ENCODE measurements around the gene CERT1. TPM values are rescaled to one million over a fixed set of nuclear protein-coding genes. Genes with fewer than 3 reads are reported as not detected.

The CERT1 gene
- polyA plus RNA-seq, 2 of the 4 experiments (the other 2 are of a cell fraction), result 19.5 to 22.5 TPM

- Histone ChIP-seq H3K4me1 (peaks cover 35% of the 10 kb centered on the region), H3K27ac (peak overlapping the region; percentile 91 to 94), H3K4me2 (peak overlapping the region; percentile 89), H3K9me3 (no peaks in the 10 kb centered on the region), H3K4me3 (peak overlapping the region; percentile 90)
- ATAC-seq (no peak), FAIRE-seq (no peak), DNase-seq (ENCODE audit: low read depth in 1 of 2, low spot score in 1 of 2) (peak in 1 of 2 experiments; percentile 33)
- WGBS (ENCODE audit: missing lambda C conversion rate), result 9% methylated on average over 1 of the region's 1 CpG
- TF ChIP-seq EHMT2 (IDR thresholded peaks at IDR 0.05; ENCODE audit: low read depth), result no peak
- no peak for TF ChIP-seq RFX5 (IDR thresholded peaks at IDR 0.05)
- no peak for TF ChIP-seq TP53 (CRISPR knock-in tag; IDR thresholded peaks at IDR 0.05)
- TF ChIP-seq ELK1 (IDR thresholded peaks at IDR 0.05; ENCODE audit: low read depth, low read length), result no peak
- TF ChIP-seq RNF2 (IDR thresholded peaks at IDR 0.05; ENCODE audit: borderline replicate concordance, low read depth), result no peak
- no peak for TF ChIP-seq HMGXB4 (CRISPR knock-in tag; IDR thresholded peaks at IDR 0.05; ENCODE audit: borderline replicate concordance)
- no peak for TF ChIP-seq EHF (CRISPR knock-in tag; IDR thresholded peaks at IDR 0.05)
- TF ChIP-seq CHD2 (IDR thresholded peaks at IDR 0.05; ENCODE audit: low read length, partially characterized antibody), result no peak
- TF ChIP-seq KDM5A (IDR thresholded peaks at IDR 0.05), result no peak
- no peak for TF ChIP-seq KDM1A (IDR thresholded peaks at IDR 0.05; ENCODE audit: low read depth)
- TF ChIP-seq RCOR1 (IDR thresholded peaks at IDR 0.05; ENCODE audit: low read depth, low read length), result no peak
- TF ChIP-seq ZC3H11A (IDR thresholded peaks at IDR 0.05), result no peak
- TF ChIP-seq BCL3 (IDR thresholded peaks at IDR 0.05), result no peak
- no peak for TF ChIP-seq REST (IDR thresholded peaks at IDR 0.05)
- ChIA-PET POLR2A (interaction anchor here (1.4 kb wide), 1 partner anchor 173 kb away, joined by 8 read pairs; the partner anchor contains the start of gene HMGCR), CTCF (interaction anchor here (1.3 to 1.6 kb wide), 2 partner anchors 92 to 273 kb away, joined by 3 to 5 read pairs; partner anchors contain the start of gene ANKRD31)
These were observed 1.5 kb downstream of the CERT1 start for GRCh38 chr5:75509956-75510355.

- peak overlapping the region; percentile 89 for H3K4me2 ChIP-seq
- peak overlapping the region; percentile 90 for H3K4me3 ChIP-seq
- peak overlapping the region; percentile 91 to 94; a peak in 2 of 6 replicates for H3K27ac ChIP-seq
- WGBS (ENCODE audit: missing lambda C conversion rate), result 82% methylated on average over 4 of the region's 4 CpGs
- H3K9me3 ChIP-seq, result no peaks in the 10 kb centered on the region
- ATAC-seq, result no peak
- TF ChIP-seq NFE2L2 (conservative IDR thresholded peaks at IDR 0.05; ENCODE audit: low read length), result no peak
- TF ChIP-seq SREBF2 (IDR thresholded peaks at IDR 0.05), result no peak
- TF ChIP-seq RARB (CRISPR knock-in tag; IDR thresholded peaks at IDR 0.05), result no peak
- no peak for TF ChIP-seq EP300 (IDR thresholded peaks at IDR 0.05)
- no peak for TF ChIP-seq KDM1A (IDR thresholded peaks at IDR 0.05; ENCODE audit: low read depth)
- TF ChIP-seq FOSL2 (IDR thresholded peaks at IDR 0.05), result no peak
- no peak for TF ChIP-seq FOSL2 (CRISPR knock-in tag; IDR thresholded peaks at IDR 0.05)
- TF ChIP-seq HMGXB4 (CRISPR knock-in tag; IDR thresholded peaks at IDR 0.05; ENCODE audit: borderline replicate concordance), result no peak
- no peak for TF ChIP-seq JUNB (IDR thresholded peaks at IDR 0.05)
- TF ChIP-seq MYC (IDR thresholded peaks at IDR 0.05; ENCODE audit: borderline replicate concordance, low read length), result no peak
- no peak for TF ChIP-seq RFX5 (IDR thresholded peaks at IDR 0.05)
- TF ChIP-seq PBX3 (IDR thresholded peaks at IDR 0.05), result no peak
- no peak for TF ChIP-seq RAD21 (conservative IDR thresholded peaks at IDR 0.05 in 1 of 2, IDR thresholded peaks at IDR 0.05 in 1 of 2)
- TF ChIP-seq FOXS1 (CRISPR knock-in tag; IDR thresholded peaks at IDR 0.05), result no peak
- TF ChIP-seq TP53 (CRISPR knock-in tag; IDR thresholded peaks at IDR 0.05), result no peak
- TF ChIP-seq GATA3 (IDR thresholded peaks at IDR 0.05; ENCODE audit: borderline replicate concordance), result no peak
- FAIRE-seq, result no peak
- DNase-seq (ENCODE audit: low read depth in 1 of 2, low spot score in 1 of 2), result no peak
- peaks cover 35% of the 10 kb centered on the region for H3K4me1 ChIP-seq
- ChIA-PET POLR2A (interaction anchor here (1.4 kb wide), 1 partner anchor 173 kb away, joined by 8 read pairs; the partner anchor contains the start of gene HMGCR), CTCF (interaction anchor here (1.3 to 1.6 kb wide), 2 partner anchors 92 to 272 kb away, joined by 3 to 5 read pairs; partner anchors contain the start of gene ANKRD31)
These were observed 1.9 kb downstream of the CERT1 start for GRCh38 chr5:75509546-75509945.
